SK-N-MC (cell line): ENCODE measurements around the gene TAF6L.

Experiments used
- EZH2 ChIP-seq: fragments of 200-600 bp; sonication (generic); IDR thresholded peaks from one replicate; pipeline ENCODE4 v1.6.1; 2017; ENCODE audit warnings: antibody characterized with exemption
- POLR2AphosphoS5 ChIP-seq: IDR thresholded peaks from 2 replicates; pipeline ENCODE4 v1.6.1; 2012; ENCODE audit warnings: mild to moderate bottlenecking, low read depth, low read length, borderline replicate concordance

- no peak for TF ChIP-seq EZH2
- TF ChIP-seq POLR2AphosphoS5, result no peak
Observed at GRCh38 chr11:62782753-62783152, 11.6 kb downstream of the TAF6L start.
